Hepatocyte (in vitro differentiated cells): Measurements from ENCODE around the gene PPP1R7. TPM values are rescaled to one million over a fixed set of nuclear protein-coding genes. Genes with fewer than 3 reads are reported as not detected.

Experiments used
- DNase-seq: peaks from one replicate; pipeline ENCODE4 v3.0.0-alpha.2; 2016; ENCODE audit warnings: low spot score
- H2AFZ ChIP-seq: fragments of 200-600 bp; sonication (generic); 2 replicates; pipeline ENCODE4 v1.6.0; 2016; ENCODE audit warnings: antibody characterized with exemption, mild to moderate bottlenecking
- H3K27ac ChIP-seq: fragments of 200-600 bp; sonication (generic); 2 replicates; pipeline ENCODE4 v1.5.1; 2016; ENCODE audit warnings: mild to moderate bottlenecking
- H3K27me3 ChIP-seq: fragments of 200-600 bp; sonication (generic); 2 replicates; pipeline ENCODE4 v1.6.1; 2016
- H3K36me3 ChIP-seq: fragments of 200-600 bp; sonication (generic); replicated peaks from 2 replicates; pipeline ENCODE4 v1.5.1; 2016; ENCODE audit warnings: low read depth; ENCODE audit not compliant: insufficient read depth
- H3K4me1 ChIP-seq: fragments of 200-600 bp; sonication (generic); 2 replicates; pipeline ENCODE4 v1.5.1; 2016; ENCODE audit warnings: mild to moderate bottlenecking, moderate library complexity; ENCODE audit not compliant: insufficient read depth
- H3K4me2 ChIP-seq: fragments of 200-600 bp; sonication (generic); 2 replicates; pipeline ENCODE4 v1.6.0; 2016
- H3K4me3 ChIP-seq: fragments of 200-600 bp; sonication (generic); 2 replicates; pipeline ENCODE4 v1.5.1; 2016; ENCODE audit warnings: mild to moderate bottlenecking
- H3K79me2 ChIP-seq: fragments of 200-600 bp; sonication (generic); 2 replicates; pipeline ENCODE4 v1.6.0; 2017; ENCODE audit warnings: mild to moderate bottlenecking
- H3K9me2 ChIP-seq: fragments of 200-600 bp; sonication (generic); replicated peaks from 2 replicates; pipeline ENCODE4 v1.6.0; 2017; ENCODE audit warnings: mild to moderate bottlenecking; ENCODE audit not compliant: insufficient read depth
- H3K9me3 ChIP-seq: fragments of 200-600 bp; sonication (generic); 2 replicates; pipeline ENCODE4 v1.5.1; 2016; ENCODE audit warnings: low read depth, mild to moderate bottlenecking
- H4K20me1 ChIP-seq: fragments of 200-600 bp; sonication (generic); 2 replicates; pipeline ENCODE4 v1.6.0; 2016; ENCODE audit warnings: mild to moderate bottlenecking; ENCODE audit not compliant: insufficient read depth, poor library complexity, severe bottlenecking
- EZH2 ChIP-seq: fragments of 200-600 bp; sonication (generic); IDR thresholded peaks from 2 replicates; pipeline ENCODE4 v1.6.1; 2016; ENCODE audit warnings: antibody characterized with exemption, mild to moderate bottlenecking, borderline replicate concordance
- EZH2phosphoT487 ChIP-seq: fragments of 200-600 bp; sonication (generic); IDR thresholded peaks from one replicate; pipeline ENCODE4 v1.6.1; 2018; ENCODE audit warnings: antibody characterized with exemption, mild to moderate bottlenecking, low read depth, moderate library complexity; ENCODE audit not compliant: unreplicated experiment, severe bottlenecking
- WGBS: methylation state at CpG from one replicate; pipeline ENCODE4 v1.1.6; 2016; ENCODE audit warnings: low lambda C conversion rate; ENCODE audit errors: missing lambda C conversion rate; 5-methylcytosine and 5-hydroxymethylcytosine counted together
- polyA plus RNA-seq: library from polyadenylated mRNA; unstranded; fragments of >200 nt; fragmentation: Nextera tagmentation; extraction: Ambion mirVana; gene quantifications from 2 replicates; pipeline ENCODE4 v1.2.1, GENCODE V29; 2016
- total RNA-seq: library from RNA; depleted of rRNA; stranded (reverse); fragments of >200 nt; gene quantifications from 2 replicates; pipeline ENCODE4 v1.2.3, GENCODE V29; 2014
- TF ChIP-seq, protein P1 (sequence below): fragments of 200-600 bp; sonication (generic); IDR thresholded peaks from 2 replicates; pipeline ENCODE4 v1.5.1; 2016; ENCODE audit warnings: antibody characterized with exemption, mild to moderate bottlenecking; ENCODE audit not compliant: poor library complexity

Gene PPP1R7
- total and polyA plus RNA-seq, 2 experiments from 2014 or later, result 46.7 to 84.9 TPM

- 98% methylated on average over 8 of the region's 8 CpGs for WGBS
- Histone ChIP-seq H3K4me3 (no peak overlapping the region), H2AFZ (no peak overlapping the region), H3K4me2 (no peak overlapping the region), H3K27ac (no peak overlapping the region), H3K79me2 (no peaks in the 10 kb centered on the region), H3K4me1 (no peaks in the 10 kb centered on the region), H3K9me3 (no peaks in the 10 kb centered on the region), H4K20me1 (no peaks in the 10 kb centered on the region), H3K9me2 (no peaks in the 10 kb centered on the region), H3K36me3 (no peaks in the 10 kb centered on the region), H3K27me3 (no peaks in the 10 kb centered on the region)
- TF ChIP-seq EZH2, result no peak
- TF ChIP-seq, protein P1, sequence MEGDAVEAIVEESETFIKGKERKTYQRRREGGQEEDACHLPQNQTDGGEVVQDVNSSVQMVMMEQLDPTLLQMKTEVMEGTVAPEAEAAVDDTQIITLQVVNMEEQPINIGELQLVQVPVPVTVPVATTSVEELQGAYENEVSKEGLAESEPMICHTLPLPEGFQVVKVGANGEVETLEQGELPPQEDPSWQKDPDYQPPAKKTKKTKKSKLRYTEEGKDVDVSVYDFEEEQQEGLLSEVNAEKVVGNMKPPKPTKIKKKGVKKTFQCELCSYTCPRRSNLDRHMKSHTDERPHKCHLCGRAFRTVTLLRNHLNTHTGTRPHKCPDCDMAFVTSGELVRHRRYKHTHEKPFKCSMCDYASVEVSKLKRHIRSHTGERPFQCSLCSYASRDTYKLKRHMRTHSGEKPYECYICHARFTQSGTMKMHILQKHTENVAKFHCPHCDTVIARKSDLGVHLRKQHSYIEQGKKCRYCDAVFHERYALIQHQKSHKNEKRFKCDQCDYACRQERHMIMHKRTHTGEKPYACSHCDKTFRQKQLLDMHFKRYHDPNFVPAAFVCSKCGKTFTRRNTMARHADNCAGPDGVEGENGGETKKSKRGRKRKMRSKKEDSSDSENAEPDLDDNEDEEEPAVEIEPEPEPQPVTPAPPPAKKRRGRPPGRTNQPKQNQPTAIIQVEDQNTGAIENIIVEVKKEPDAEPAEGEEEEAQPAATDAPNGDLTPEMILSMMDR, result no peak
- no peak for TF ChIP-seq EZH2phosphoT487
- no peak for DNase-seq
Measured at GRCh38 chr2:241128266-241128665, 22.0 kb upstream of the PPP1R7 start.

- Histone ChIP-seq H3K36me3 (no peaks in the 10 kb centered on the region), H3K4me2 (no peak overlapping the region), H3K27ac (no peak overlapping the region), H2AFZ (no peak overlapping the region), H3K79me2 (no peaks in the 10 kb centered on the region), H3K9me3 (no peaks in the 10 kb centered on the region), H3K4me1 (no peaks in the 10 kb centered on the region), H3K9me2 (no peaks in the 10 kb centered on the region), H3K4me3 (no peak overlapping the region), H3K27me3 (no peaks in the 10 kb centered on the region), H4K20me1 (no peaks in the 10 kb centered on the region)
- WGBS, result 96% methylated on average over 12 of the region's 12 CpGs
- no peak for DNase-seq
- no peak for TF ChIP-seq EZH2
- TF ChIP-seq EZH2phosphoT487, result no peak
- TF ChIP-seq, protein P1, result no peak
Measured at GRCh38 chr2:241129086-241129871, 21.0 kb upstream of the PPP1R7 start.

DNA sequence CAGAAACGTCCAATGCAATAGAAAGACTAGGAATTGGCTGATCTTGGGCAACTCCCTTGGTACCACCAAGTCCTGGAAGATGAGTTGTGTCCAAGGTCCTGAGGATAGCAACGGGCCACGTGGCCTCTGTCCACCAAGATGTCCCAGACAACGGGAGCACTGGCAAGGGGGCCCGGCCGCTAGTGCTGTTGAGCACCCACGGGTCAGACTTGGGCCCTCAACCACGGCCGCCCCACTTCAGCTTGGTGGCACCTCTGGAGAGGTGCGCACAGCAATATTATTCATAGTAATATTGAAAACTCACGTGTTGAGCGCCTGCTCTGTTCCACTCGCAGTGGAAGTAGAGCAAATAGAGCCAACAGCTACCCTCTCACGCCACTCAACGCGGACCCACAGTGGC, 20.0 kb upstream of the PPP1R7 start:
- no peak for DNase-seq
- no peaks in the 10 kb centered on the region for H3K4me1 ChIP-seq
- WGBS, result 95% methylated on average over 16 of the region's 16 CpGs
- TF ChIP-seq EZH2, result no peak
- TF ChIP-seq, protein P1, result no peak
- TF ChIP-seq EZH2phosphoT487, result no peak
- H3K9me2 ChIP-seq, result no peaks in the 10 kb centered on the region
- H3K27ac ChIP-seq, result no peak overlapping the region
- H3K4me2 ChIP-seq, result no peak overlapping the region
- no peak overlapping the region for H2AFZ ChIP-seq
- no peaks in the 10 kb centered on the region for H4K20me1 ChIP-seq
- no peaks in the 10 kb centered on the region for H3K36me3 ChIP-seq
- H3K79me2 ChIP-seq, result no peaks in the 10 kb centered on the region
- H3K9me3 ChIP-seq, result no peaks in the 10 kb centered on the region
- no peak overlapping the region for H3K4me3 ChIP-seq
- H3K27me3 ChIP-seq, result no peaks in the 10 kb centered on the region
